Chondrocyte (in vitro differentiated cells): ENCODE results near the gene NRGN. TPM values are rescaled to one million over a fixed set of nuclear protein-coding genes. Genes with fewer than 3 reads are reported as not detected.

ENCODE experiments used
- DNase-seq: peaks from one replicate; pipeline ENCODE4 v3.0.0; 2021; ENCODE audit warnings: mixed read lengths, low spot score
- H3K27ac Mint-ChIP-seq: one replicate; pipeline ENCODE4 v1.8.0; 2021; ENCODE audit warnings: mild to moderate bottlenecking, moderate library complexity, mixed read lengths; ENCODE audit not compliant: unreplicated experiment
- H3K27me3 Mint-ChIP-seq: 2 replicates; pipeline ENCODE4 v1.8.0; 2021; ENCODE audit warnings: low read depth, mixed read lengths
- H3K36me3 Mint-ChIP-seq: 2 replicates; pipeline ENCODE4 v1.8.0; 2021; ENCODE audit warnings: low read depth, mixed read lengths
- H3K4me1 Mint-ChIP-seq: 2 replicates; pipeline ENCODE4 v1.8.0; 2021; ENCODE audit warnings: low read depth, mild to moderate bottlenecking, mixed read lengths
- H3K4me3 Mint-ChIP-seq: one replicate; pipeline ENCODE4 v1.8.0; 2021; ENCODE audit warnings: mild to moderate bottlenecking, moderate library complexity, mixed read lengths; ENCODE audit not compliant: unreplicated experiment
- H3K9me3 Mint-ChIP-seq: 2 replicates; pipeline ENCODE4 v1.8.0; 2021; ENCODE audit warnings: low read depth, mixed read lengths
- CTCF ChIP-seq: fragments of 200-600 bp; sonication (generic); IDR thresholded peaks from 2 replicates; pipeline ENCODE4 v1.5.0; 2021; ENCODE audit warnings: antibody characterized with exemption, mild to moderate bottlenecking, moderate library complexity
- total RNA-seq: library from RNA; stranded (reverse); gene quantifications from 3 replicates; pipeline ENCODE4 v1.2.1, GENCODE V29; 2021

NRGN gene
- total RNA-seq, 1 donor from 2014 or later: 1.8 TPM

GRCh38 chr11:124738713-124739478 lies 846 bp upstream of the NRGN start:
- Mint-ChIP-seq H3K27me3 (peaks cover 35% of the 10 kb centered on the region), H3K4me1 (peaks cover 18% of the 10 kb centered on the region), H3K9me3 (no peaks in the 10 kb centered on the region), H3K36me3 (peaks cover 1% of the 10 kb centered on the region), H3K4me3 (peak overlapping the region; percentile 68), H3K27ac (no peak overlapping the region)
- DNase-seq: no peak
- no peak for TF ChIP-seq CTCF

- no peak for DNase-seq
- peaks cover 43% of the 10 kb centered on the region for H3K27me3 Mint-ChIP-seq
- H3K27ac Mint-ChIP-seq: peak overlapping the region; percentile 25
- no peaks in the 10 kb centered on the region for H3K9me3 Mint-ChIP-seq
- H3K36me3 Mint-ChIP-seq: peaks cover 1% of the 10 kb centered on the region
- peak overlapping the region; percentile 68 for H3K4me3 Mint-ChIP-seq
- H3K4me1 Mint-ChIP-seq: peaks cover 18% of the 10 kb centered on the region
- peak; percentile 71 for TF ChIP-seq CTCF
Measured at GRCh38 chr11:124740277-124740882, 638 bp downstream of the NRGN start.

GRCh38 chr11:124742555-124742954 lies 2.8 kb downstream of the NRGN start:
- Mint-ChIP-seq H3K4me3 (no peak overlapping the region), H3K27ac (no peak overlapping the region), H3K9me3 (no peaks in the 10 kb centered on the region), H3K4me1 (peaks cover 26% of the 10 kb centered on the region), H3K27me3 (peaks cover 40% of the 10 kb centered on the region), H3K36me3 (peaks cover 1% of the 10 kb centered on the region)
- no peak for TF ChIP-seq CTCF
- no peak for DNase-seq

- H3K27me3 Mint-ChIP-seq: peaks cover 41% of the 10 kb centered on the region
- no peaks in the 10 kb centered on the region for H3K9me3 Mint-ChIP-seq
- no peak for TF ChIP-seq CTCF
- no peak for DNase-seq
- H3K27ac Mint-ChIP-seq: no peak overlapping the region
- no peak overlapping the region for H3K4me3 Mint-ChIP-seq
- H3K4me1 Mint-ChIP-seq: peaks cover 26% of the 10 kb centered on the region
- H3K36me3 Mint-ChIP-seq: peaks cover 1% of the 10 kb centered on the region
Measured at GRCh38 chr11:124743050-124743449, 3.3 kb downstream of the NRGN start.

- peaks cover 1% of the 10 kb centered on the region for H3K36me3 Mint-ChIP-seq
- H3K9me3 Mint-ChIP-seq: no peaks in the 10 kb centered on the region
- DNase-seq: no peak
- H3K4me3 Mint-ChIP-seq: no peak overlapping the region
- no peak overlapping the region for H3K27ac Mint-ChIP-seq
- H3K27me3 Mint-ChIP-seq: peaks cover 42% of the 10 kb centered on the region
- H3K4me1 Mint-ChIP-seq: peaks cover 18% of the 10 kb centered on the region
- TF ChIP-seq CTCF: no peak
Measured at GRCh38 chr11:124745270-124745834, 5.6 kb downstream of the NRGN start.
